Right ventricle myocardium superior (tissue), 1 donor: ENCODE results near the gene CYP19A1. TPM values are rescaled to one million over a fixed set of nuclear protein-coding genes. Genes with fewer than 3 reads are reported as not detected.
A peak's percentile ranks its signal among the peaks of the same experiment; 100 is the strongest.

Experiments
- ATAC-seq: fragments of 200-7000 bp; cut with Tn5 transposase; one replicate; pipeline ENCODE4 v1.9.1; 2020; ENCODE audit warnings: mild to moderate bottlenecking; ENCODE audit not compliant: poor library complexity
- DNase-seq: peaks from one replicate; pipeline ENCODE4 v3.0.0-alpha.2; 2020
- intact Hi-C: fragments of 100-400 bp; cut with DNase I; formaldehyde crosslinking; loops from one replicate; pipeline ENCODE4 v1.11.2; 2022
- microRNA-seq: library from miRNA; unstranded; fragments of <30 nt; microRNA quantifications from one replicate; pipeline ENCODE4 v1.2.0, GENCODE V29; 2020
- total RNA-seq: library from RNA; stranded (reverse); fragmentation: NEBNext Ultra II Directional; extraction: Animal tissue kit (Norgen Biotek cat#: 25700); gene quantifications from one replicate; pipeline ENCODE4 v1.2.1, GENCODE V29; 2021
- donor health status: DM: no; HTN: yes; CAD: no; lungs with severe emphysema.

The CYP19A1 gene
- total RNA-seq, 1 donor from 2014 or later, result 0.19 TPM

- intact Hi-C loops, result no loop called here
These were observed 153.8 kb downstream of the CYP19A1 start for GRCh38 chr15:51184627-51185026.

GRCh38 chr15:51183076-51183475, 155.3 kb downstream of the CYP19A1 start:
- no peak for ATAC-seq
- intact Hi-C loops, result no loop called here

More at GRCh38 chr15:51184627-51185026, 153.8 kb downstream of the CYP19A1 start:
- peak; percentile 45 for ATAC-seq
- DNase-seq, result no peak

GRCh38 chr15:51181905-51182304, 156.5 kb downstream of the CYP19A1 start:
- DNase-seq (no peak), ATAC-seq (peak; percentile 71)
- intact Hi-C loops, result no loop called here

More at GRCh38 chr15:51183076-51183475, 155.3 kb downstream of the CYP19A1 start:
- no peak for DNase-seq

- intact Hi-C loops, result no loop called here
- ATAC-seq, result no peak
- DNase-seq, result no peak
These were observed 157.2 kb downstream of the CYP19A1 start for GRCh38 chr15:51181221-51181620.

GRCh38 chr15:51180534-51180933, 157.9 kb downstream of the CYP19A1 start:
- DNase-seq, result no peak
- ATAC-seq, result no peak
- intact Hi-C loops, result no loop called here

- DNase-seq, result no peak
- ATAC-seq, result no peak
- intact Hi-C loops, result no loop called here
These were observed 158.4 kb downstream of the CYP19A1 start for GRCh38 chr15:51180011-51180410.

GRCh38 chr15:51172193-51172592, 166.2 kb downstream of the CYP19A1 start:
- DNase-seq (no peak), ATAC-seq (peak; percentile 95)
- intact Hi-C loops, result no loop called here

GRCh38 chr15:51171634-51171932, 166.8 kb downstream of the CYP19A1 start:
- ATAC-seq (peak; percentile 70), DNase-seq (no peak)
- intact Hi-C loops, result no loop called here

- no peak for DNase-seq
- intact Hi-C loops, result no loop called here
- peak; percentile 8 for ATAC-seq
These were observed 167.3 kb downstream of the CYP19A1 start for GRCh38 chr15:51170882-51171633.

- intact Hi-C loops, result loop anchor here (10.0 kb wide), 1 partner anchor 216 kb away; no protein-coding TSS in a partner anchor
- ATAC-seq (no peak), DNase-seq (no peak)
These were observed 169.7 kb downstream of the CYP19A1 start for GRCh38 chr15:51168700-51169099.

- no peak for DNase-seq
- intact Hi-C loops, result loop anchor here (10.0 kb wide), 1 partner anchor 221 kb away; no protein-coding TSS in a partner anchor
These were observed 174.6 kb downstream of the CYP19A1 start for GRCh38 chr15:51163843-51164242.

GRCh38 chr15:51162865-51163762, 175.3 kb downstream of the CYP19A1 start:
- ATAC-seq, result peak; percentile 97
- peak; percentile 68 for DNase-seq
- intact Hi-C loops, result loop anchor here (1.0 to 10.0 kb wide), 2 partner anchors 29 to 222 kb away; no protein-coding TSS in a partner anchor

More at GRCh38 chr15:51163843-51164242, 174.6 kb downstream of the CYP19A1 start:
- no peak for ATAC-seq

GRCh38 chr15:51161491-51162220, 176.7 kb downstream of the CYP19A1 start:
- DNase-seq, result no peak
- intact Hi-C loops, result loop anchor here (1.0 to 10.0 kb wide), 2 partner anchors 31 to 223 kb away; no protein-coding TSS in a partner anchor
- ATAC-seq, result no peak

GRCh38 chr15:51160484-51160883, 177.9 kb downstream of the CYP19A1 start:
- intact Hi-C loops, result loop anchor here (10.0 kb wide), 1 partner anchor 224 kb away; no protein-coding TSS in a partner anchor
- ATAC-seq (no peak), DNase-seq (no peak)

Small RNA genes lying within 50 kb of the gene (microRNA-seq; reads per million reads assigned to microRNA genes)
- gene MIR4713 (not detected), gene MIR7973-1 (not detected), gene MIR7973-2 (not detected)

Other genes starting within 250 kb of the CYP19A1 start
- gene TNFAIP8L3, start 243.7 kb downstream of the CYP19A1 start, total RNA-seq, result 6.5 TPM
- 9.1 TPM for gene GLDN, start 3.1 kb upstream of the CYP19A1 start, total RNA-seq